Fibroblast of the aortic adventitia (primary cell): ENCODE data around the gene GJB1. TPM values are rescaled to one million over a fixed set of nuclear protein-coding genes. Genes with fewer than 3 reads are reported as not detected.
"Not testable (repeated sequence)": the region's sequence is repeated elsewhere in the genome, so short reads cannot be mapped to it uniquely, and the experiment has no call there.

ENCODE experiments used
- DNase-seq: peaks from one replicate; pipeline ENCODE4 v3.0.0-alpha.2; 2010; ENCODE audit warnings: low read depth
- H3K4me3 ChIP-seq: 2 replicates; pipeline ENCODE4 v1.5.1; 2011; ENCODE audit warnings: low read depth, mild to moderate bottlenecking, control low read depth, low read length, moderate library complexity
- total RNA-seq: library from RNA; depleted of rRNA; stranded (reverse); fragments of >200 nt; gene quantifications from 2 replicates; pipeline ENCODE4 v1.2.3, GENCODE V29; 2012; ENCODE audit warnings: low replicate concordance
- TF ChIP-seq, protein P1 (sequence below): IDR thresholded peaks from 2 replicates; pipeline ENCODE4 v1.5.1; 2011; ENCODE audit warnings: mild to moderate bottlenecking, low read length, control low read depth, inconsistent platforms; ENCODE audit not compliant: insufficient read depth

The GJB1 gene
- total RNA-seq, 1 donor = not detected

DNA sequence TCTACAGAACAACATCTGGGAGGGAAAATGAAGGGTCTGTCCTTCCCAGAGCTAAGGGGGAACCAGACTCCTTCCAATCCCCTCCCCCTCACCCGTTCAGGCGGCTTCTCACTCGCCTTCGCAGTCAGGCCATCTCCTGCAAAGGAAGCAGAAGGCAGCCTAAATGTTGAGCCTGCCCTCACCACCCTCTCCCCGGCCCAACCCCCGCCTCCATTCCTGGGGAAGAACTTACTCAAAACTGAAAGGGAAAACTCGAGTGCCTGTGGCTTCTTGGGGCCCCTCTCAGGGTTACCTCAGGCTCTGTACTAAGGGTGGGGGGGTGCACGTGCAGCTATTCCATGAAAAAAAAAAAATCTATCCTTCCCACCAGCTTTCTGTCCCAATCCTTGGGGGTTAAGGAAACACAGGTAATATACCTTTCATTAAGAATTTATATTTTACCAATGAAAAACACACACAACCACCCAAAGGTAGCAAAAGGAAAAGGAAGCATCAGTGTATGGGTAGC is 28.5 kb downstream of the GJB1 start:
- TF ChIP-seq, protein P1, sequence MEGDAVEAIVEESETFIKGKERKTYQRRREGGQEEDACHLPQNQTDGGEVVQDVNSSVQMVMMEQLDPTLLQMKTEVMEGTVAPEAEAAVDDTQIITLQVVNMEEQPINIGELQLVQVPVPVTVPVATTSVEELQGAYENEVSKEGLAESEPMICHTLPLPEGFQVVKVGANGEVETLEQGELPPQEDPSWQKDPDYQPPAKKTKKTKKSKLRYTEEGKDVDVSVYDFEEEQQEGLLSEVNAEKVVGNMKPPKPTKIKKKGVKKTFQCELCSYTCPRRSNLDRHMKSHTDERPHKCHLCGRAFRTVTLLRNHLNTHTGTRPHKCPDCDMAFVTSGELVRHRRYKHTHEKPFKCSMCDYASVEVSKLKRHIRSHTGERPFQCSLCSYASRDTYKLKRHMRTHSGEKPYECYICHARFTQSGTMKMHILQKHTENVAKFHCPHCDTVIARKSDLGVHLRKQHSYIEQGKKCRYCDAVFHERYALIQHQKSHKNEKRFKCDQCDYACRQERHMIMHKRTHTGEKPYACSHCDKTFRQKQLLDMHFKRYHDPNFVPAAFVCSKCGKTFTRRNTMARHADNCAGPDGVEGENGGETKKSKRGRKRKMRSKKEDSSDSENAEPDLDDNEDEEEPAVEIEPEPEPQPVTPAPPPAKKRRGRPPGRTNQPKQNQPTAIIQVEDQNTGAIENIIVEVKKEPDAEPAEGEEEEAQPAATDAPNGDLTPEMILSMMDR = no peak
- no peak for DNase-seq
- no peak overlapping the region for H3K4me3 ChIP-seq

DNA sequence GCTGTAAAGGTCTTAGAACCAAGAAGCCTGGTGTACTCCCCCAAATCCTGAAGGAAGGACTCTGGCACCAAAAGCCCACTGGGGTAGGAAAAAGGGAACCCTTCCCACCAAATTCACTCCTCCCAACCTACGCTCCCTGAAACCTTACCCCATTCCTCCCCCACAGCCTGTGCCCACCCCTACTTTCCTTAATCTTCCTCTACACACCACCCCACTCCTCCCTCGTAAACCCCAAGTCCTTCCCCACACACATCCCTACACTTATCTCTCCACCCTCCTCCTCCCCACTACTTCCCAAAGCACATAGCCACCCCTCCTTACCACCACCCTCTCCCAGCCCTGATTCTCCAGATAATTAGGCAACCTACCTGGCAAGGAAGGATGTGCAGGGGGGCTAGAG is 29.2 kb downstream of the GJB1 start:
- peak overlapping the region; percentile 81 for H3K4me3 ChIP-seq
- TF ChIP-seq, protein P1 = no peak
- DNase-seq = no peak

DNA sequence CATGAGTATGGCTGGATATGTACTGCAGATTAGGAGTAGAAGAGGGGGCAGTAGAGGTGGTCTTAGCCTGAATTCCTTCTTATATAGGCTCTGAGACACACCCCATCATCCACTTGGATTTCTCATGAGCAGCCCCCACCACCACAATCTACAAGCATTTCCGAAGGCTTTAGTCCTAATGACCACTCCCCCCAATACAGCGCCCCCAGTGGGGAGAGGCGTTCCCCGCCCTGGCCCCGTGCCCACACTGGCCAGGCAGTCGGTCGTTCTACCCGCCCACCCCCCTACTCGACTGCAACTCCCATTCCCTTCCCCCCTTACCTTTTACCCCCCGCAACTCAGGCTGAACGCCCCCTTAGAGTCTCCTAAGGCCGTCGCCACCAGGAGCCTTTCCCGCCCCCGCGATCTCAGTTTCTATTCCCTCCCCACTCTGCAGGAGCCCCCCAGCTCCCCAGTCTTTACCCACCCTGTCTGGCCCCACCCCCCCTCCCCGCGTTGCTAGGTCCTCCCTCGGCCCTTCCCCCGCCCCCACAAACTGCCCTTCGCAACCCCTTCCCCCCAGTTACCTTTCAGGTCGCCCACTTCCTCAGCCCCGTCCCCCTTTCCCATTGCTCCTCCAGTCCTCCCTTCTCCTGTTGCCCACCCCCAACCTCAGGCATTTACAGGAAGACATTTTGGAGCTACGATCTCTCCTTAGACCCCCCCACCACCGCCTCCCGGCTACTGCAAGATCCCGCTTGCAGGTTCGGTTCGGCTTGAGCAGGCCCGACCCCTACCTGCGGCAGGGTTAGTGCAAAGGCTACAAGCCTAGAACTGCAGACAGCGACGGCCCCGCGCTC is 30.4 kb downstream of the GJB1 start:
- H3K4me3 ChIP-seq = peak overlapping the region; percentile 81
- DNase-seq = peak; percentile 32
- TF ChIP-seq, protein P1 = peak; percentile 63

DNA sequence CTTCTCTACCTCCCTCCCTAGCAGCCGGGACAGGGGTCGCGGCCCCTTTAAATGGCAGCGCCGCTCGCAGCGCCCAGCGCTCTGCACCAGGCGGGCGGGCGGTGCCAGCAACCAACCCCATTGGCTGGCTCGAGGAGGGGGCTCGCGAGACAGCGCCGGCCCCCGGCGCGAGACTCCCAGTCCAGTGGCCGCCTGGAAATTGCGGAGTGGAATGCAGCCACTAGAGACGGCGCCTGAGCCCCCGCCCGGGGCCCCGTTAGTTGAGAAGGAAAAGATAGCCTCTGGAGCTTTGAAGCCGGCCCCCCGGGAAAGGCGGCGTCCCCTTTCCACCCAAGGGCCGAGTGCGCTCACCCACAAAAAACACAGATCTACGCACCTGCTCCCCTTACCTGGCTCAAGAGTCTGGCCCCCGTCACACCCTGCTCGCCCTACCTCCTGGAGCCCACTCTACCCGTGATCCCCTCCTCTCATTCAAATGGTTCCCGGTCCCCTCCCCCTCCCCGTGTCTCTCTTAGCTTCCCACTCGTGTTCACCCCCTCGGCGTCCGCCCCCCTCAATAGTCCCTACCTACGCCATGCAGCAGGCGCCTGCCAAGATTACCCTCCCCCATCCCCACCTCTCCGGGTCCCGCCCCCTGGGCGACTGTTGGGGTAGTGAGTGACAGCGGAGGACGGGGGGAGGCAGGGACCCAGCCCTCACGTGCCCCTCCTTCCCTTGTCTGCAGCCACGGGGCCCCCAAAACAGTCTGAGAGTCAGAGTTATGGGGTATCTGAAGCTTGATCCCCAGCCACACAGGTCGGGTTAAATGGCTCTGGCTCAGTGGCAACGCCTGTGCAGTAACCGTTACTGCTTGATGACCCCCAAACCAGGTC is 31.3 kb downstream of the GJB1 start, which contains the start of gene ZMYM3:
TSS of gene ZMYM3 (minus strand) at position 49 of the 872 bp plus-strand sequence. CDS start 885 bp downstream, outside the sequence.
- peak; percentile 79 for DNase-seq
- TF ChIP-seq, protein P1 = no peak
- H3K4me3 ChIP-seq = peak within 1 kb of the TSS; percentile 81

DNA sequence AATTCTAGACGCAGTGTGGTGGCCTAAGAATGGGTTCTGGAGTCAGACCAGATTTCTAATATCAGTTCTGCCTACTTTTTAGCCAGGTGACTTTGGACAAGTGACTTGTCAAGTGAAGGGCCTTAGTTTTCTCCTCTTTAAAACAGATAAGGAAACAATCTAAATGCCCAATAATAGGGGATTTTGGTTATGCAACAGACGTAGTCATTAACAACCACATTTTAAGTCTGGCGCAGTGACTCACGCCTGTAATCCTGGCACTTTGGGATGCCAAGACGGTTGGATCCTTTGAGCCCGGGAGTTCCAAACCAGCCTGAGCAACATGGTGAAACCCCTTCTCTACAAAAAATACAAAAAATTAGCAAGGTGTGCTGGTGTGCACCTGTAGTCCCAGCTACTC is 33.0 kb downstream of the GJB1 start:
- TF ChIP-seq, protein P1 = no peak
- peak; percentile 1 for DNase-seq
- no peak overlapping the region for H3K4me3 ChIP-seq

DNA sequence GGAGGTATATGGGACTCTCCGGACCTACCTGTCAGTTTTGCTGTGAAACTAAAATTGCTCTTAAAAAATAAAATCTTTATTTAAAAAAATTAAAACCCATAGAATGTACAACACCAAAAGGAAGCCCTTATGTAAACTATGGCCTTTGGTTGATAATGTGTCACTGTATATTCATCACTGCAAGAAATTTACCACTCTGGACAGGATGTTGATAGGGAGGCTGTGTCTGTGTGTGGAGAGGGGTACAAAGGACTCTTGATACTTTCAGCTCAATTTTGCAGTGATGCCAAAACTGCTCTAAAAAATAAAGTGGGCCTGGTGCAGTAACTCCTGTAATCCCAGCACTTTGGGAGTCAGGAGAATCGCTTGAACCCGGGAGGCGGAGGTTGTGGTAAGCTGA is 33.8 kb downstream of the GJB1 start:
- no peak overlapping the region for H3K4me3 ChIP-seq
- DNase-seq = no peak
- TF ChIP-seq, protein P1 = no peak

DNA sequence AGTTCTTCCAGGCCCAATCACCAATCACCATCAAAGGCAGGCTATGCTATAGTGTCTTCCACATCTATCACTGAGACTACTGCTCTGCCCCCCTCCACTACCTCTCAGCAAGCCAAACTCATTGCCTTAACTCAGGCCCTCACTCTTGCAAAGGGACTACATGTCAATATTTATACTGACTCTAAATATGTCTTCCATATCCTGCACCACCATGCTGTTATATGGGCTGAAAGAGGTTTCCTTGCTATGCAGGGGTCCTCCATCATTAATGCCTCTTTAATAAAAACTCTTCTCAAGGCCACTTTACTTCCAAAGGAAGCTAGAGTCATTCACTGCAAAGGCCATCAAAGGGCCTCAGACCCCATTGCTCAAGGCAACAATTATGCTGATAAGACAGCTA is 45.6 kb downstream of the GJB1 start:
- not testable (repeated sequence) for H3K4me3 ChIP-seq, DNase-seq
